H1 (cell line): Measurements from ENCODE around the gene CACNA1E. TPM values are rescaled to one million over a fixed set of nuclear protein-coding genes. Genes with fewer than 3 reads are reported as not detected.

Source experiments
- CTCF ChIA-PET: fragments of 300-600 bp; sonication (Branson Sonifier 250); formaldehyde crosslinking; loops from one replicate; lab custom pipeline; 2021; ENCODE audit not compliant: partially characterized antibody; lab: Charles Lee
- POLR2A ChIA-PET: fragments of 300-600 bp; sonication (Branson Sonifier 250); formaldehyde crosslinking; loops from one replicate; lab custom pipeline; 2021; ENCODE audit warnings: inconsistent platforms; ENCODE audit not compliant: partially characterized antibody; lab: Charles Lee
- DNase-seq, 2 experiments: peaks; one replicate each; pipeline versions ENCODE4 v3.0.0 to v3.0.0-alpha.2; 2010 to 2022; ENCODE audit warnings: low spot score in 2 of 2, low read depth in 1 of 2, mixed read lengths in 1 of 2
- FAIRE-seq: peaks from 2 replicates; lab custom pipeline; 2011; peaks lifted over from hg19 to GRCh38; lab: Jason Lieb, UNC
- H2AFZ ChIP-seq: 2 replicates; pipeline ENCODE4 v1.8.1; 2012; ENCODE audit warnings: low read length, inconsistent platforms
- H2AK5ac ChIP-seq: 2 replicates; pipeline ENCODE4 v1.6.1; 2013; ENCODE audit warnings: low read depth, low read length
- H2BK120ac ChIP-seq: replicated peaks from 2 replicates; pipeline ENCODE3; 2013; ENCODE audit warnings: low read depth, low read length, inconsistent platforms
- H2BK12ac ChIP-seq: 2 replicates; pipeline ENCODE4 v1.6.1; 2013; ENCODE audit warnings: low read depth, low read length
- H2BK15ac ChIP-seq: 2 replicates; pipeline ENCODE4 v1.6.1; 2013; ENCODE audit warnings: low read length
- H2BK20ac ChIP-seq: 2 replicates; pipeline ENCODE4 v1.6.1; 2013; ENCODE audit warnings: low read length
- H2BK5ac ChIP-seq: 2 replicates; pipeline ENCODE4 v1.6.1; 2013; ENCODE audit warnings: low read depth, low read length
- H3K14ac ChIP-seq: 2 replicates; pipeline ENCODE4 v1.6.1; 2013; ENCODE audit warnings: inconsistent platforms; ENCODE audit not compliant: insufficient read length
- H3K18ac ChIP-seq: 2 replicates; pipeline ENCODE4 v1.6.1; 2013; ENCODE audit warnings: low read length; ENCODE audit errors: extremely low read depth
- H3K23ac ChIP-seq: 2 replicates; pipeline ENCODE4 v1.6.1; 2013; ENCODE audit warnings: inconsistent platforms; ENCODE audit not compliant: insufficient read length
- H3K23me2 ChIP-seq: 2 replicates; pipeline ENCODE4 v1.6.1; 2013; ENCODE audit warnings: low read depth, low read length
- H3K27ac ChIP-seq: 2 replicates; pipeline ENCODE4 v1.6.1; 2011; ENCODE audit warnings: low read depth, low read length, inconsistent platforms
- H3K27me3 ChIP-seq, 4 experiments: replicated peaks in 1 of 4; 1 replicate in 1 of 4; 2 replicates in 3 of 4; pipeline versions ENCODE4 v1.6.1 to v1.8.1; 2011 to 2013; ENCODE audit warnings: low read length in 3 of 4, mild to moderate bottlenecking in 3 of 4, inconsistent platforms in 2 of 4, mixed read lengths in 2 of 4, moderate library complexity in 1 of 4; ENCODE audit not compliant: control insufficient read depth in 3 of 4, insufficient read depth in 3 of 4; ENCODE audit errors: extremely low read depth in 1 of 4
- H3K36me3 ChIP-seq, 4 experiments: 2 replicates each; pipeline versions ENCODE4 v1.6.1 to v1.8.1; 2011 to 2013; ENCODE audit warnings: mild to moderate bottlenecking in 4 of 4, low read length in 3 of 4, moderate library complexity in 2 of 4, control low read depth in 1 of 4, inconsistent platforms in 1 of 4; ENCODE audit not compliant: insufficient read depth in 4 of 4, control insufficient read depth in 2 of 4
- H3K4ac ChIP-seq: replicated peaks from 2 replicates; pipeline ENCODE3; 2013; ENCODE audit warnings: low read length, low read depth, mixed read lengths, inconsistent platforms; ENCODE audit not compliant: insufficient read length
- H3K4me1 ChIP-seq, 4 experiments: replicated peaks in 1 of 4; 1 replicate in 1 of 4; 2 replicates in 3 of 4; pipeline versions ENCODE4 v1.6.1 to v1.8.1; 2011 to 2013; ENCODE audit warnings: low read length in 3 of 4, inconsistent platforms in 2 of 4, mixed read lengths in 1 of 4; ENCODE audit not compliant: insufficient read depth in 4 of 4, control insufficient read depth in 3 of 4
- H3K4me2 ChIP-seq, 2 experiments: 2 replicates each; pipeline versions ENCODE4 v1.6.1 to v1.8.1; 2011 to 2013; ENCODE audit warnings: low read depth in 2 of 2, low read length in 2 of 2, control low read depth in 1 of 2, inconsistent platforms in 1 of 2, mild to moderate bottlenecking in 1 of 2; ENCODE audit not compliant: insufficient read depth in 1 of 2
- H3K4me3 ChIP-seq, 4 experiments: fragments of 200-600, 300-600 bp in 1 of 4; sonication (generic), shearing (Covaris generic), sonication (Bioruptor Twin) in 1 of 4; 2 replicates each; pipeline versions ENCODE4 v1.5.1 to v1.8.1; 2011 to 2016; ENCODE audit warnings: low read length in 4 of 4, low read depth in 3 of 4, control low read depth in 2 of 4, inconsistent platforms in 2 of 4, mild to moderate bottlenecking in 2 of 4, mixed read lengths in 1 of 4, moderate library complexity in 1 of 4; ENCODE audit not compliant: insufficient read depth in 2 of 4; ENCODE audit errors: extremely low read depth in 1 of 4
- H3K56ac ChIP-seq: replicated peaks from 2 replicates; pipeline ENCODE3; 2013; ENCODE audit warnings: low read depth, mild to moderate bottlenecking, mixed read lengths, low read length, inconsistent platforms; ENCODE audit not compliant: insufficient read length
- H3K79me1 ChIP-seq: 2 replicates; pipeline ENCODE4 v1.6.1; 2013; ENCODE audit warnings: low read depth, low read length, control low read depth
- H3K79me2 ChIP-seq, 2 experiments: 2 replicates each; pipeline versions ENCODE4 v1.6.1 to v1.8.1; 2012 to 2013; ENCODE audit warnings: low read length in 2 of 2, mild to moderate bottlenecking in 2 of 2, inconsistent platforms in 1 of 2; ENCODE audit not compliant: insufficient read depth in 2 of 2, control insufficient read depth in 1 of 2
- H3K9ac ChIP-seq, 4 experiments: replicated peaks in 1 of 4; 1 replicate in 1 of 4; 2 replicates in 3 of 4; pipeline versions ENCODE4 v1.6.1 to v1.8.1; 2011 to 2013; ENCODE audit warnings: low read depth in 3 of 4, low read length in 3 of 4, control low read depth in 2 of 4, mild to moderate bottlenecking in 2 of 4, moderate library complexity in 2 of 4, inconsistent platforms in 1 of 4; ENCODE audit errors: extremely low read depth in 1 of 4
- H3K9me3 ChIP-seq, 2 experiments: 2 replicates each; pipeline versions ENCODE4 v1.6.1 to v1.8.1; 2012 to 2013; ENCODE audit warnings: mild to moderate bottlenecking in 2 of 2, moderate library complexity in 2 of 2, control low read depth in 1 of 2, inconsistent platforms in 1 of 2, low read depth in 1 of 2, low read length in 1 of 2, mixed read lengths in 1 of 2; ENCODE audit not compliant: insufficient read depth in 2 of 2
- H4K20me1 ChIP-seq, 2 experiments: replicated peaks in 1 of 2; 2 replicates each; pipeline versions ENCODE3 to v1.8.1; 2011 to 2013; ENCODE audit warnings: inconsistent platforms in 2 of 2, low read length in 2 of 2, mild to moderate bottlenecking in 1 of 2; ENCODE audit not compliant: insufficient read depth in 2 of 2, control insufficient read depth in 1 of 2
- H4K5ac ChIP-seq: 2 replicates; pipeline ENCODE4 v1.6.1; 2013; ENCODE audit warnings: low read length, low read depth, mixed read lengths, inconsistent platforms; ENCODE audit not compliant: insufficient read length
- H4K8ac ChIP-seq: 2 replicates; pipeline ENCODE4 v1.8.0; 2013; ENCODE audit warnings: mild to moderate bottlenecking, moderate library complexity, low read length, inconsistent platforms; ENCODE audit not compliant: insufficient read depth; ENCODE audit errors: extremely low read depth
- H4K91ac ChIP-seq: replicated peaks from 2 replicates; pipeline ENCODE3; 2013; ENCODE audit warnings: low read length, mixed read lengths, inconsistent platforms; ENCODE audit not compliant: insufficient read length
- GABPA ChIP-seq: IDR thresholded peaks from 2 replicates; pipeline ENCODE4 v1.6.1; 2011; ENCODE audit warnings: mild to moderate bottlenecking, low read length, moderate library complexity, borderline replicate concordance; ENCODE audit not compliant: insufficient read depth
- HDAC2 ChIP-seq, 2 experiments: fragments of 300-600 bp in 1 of 2; sonication (generic) in 1 of 2; IDR thresholded peaks; 2 replicates each; pipeline ENCODE4 v1.6.1; 2011 to 2012; ENCODE audit warnings: low read depth in 2 of 2, low read length in 2 of 2, mild to moderate bottlenecking in 2 of 2, moderate library complexity in 2 of 2, borderline replicate concordance in 1 of 2, inconsistent platforms in 1 of 2
- HDAC6 ChIP-seq: IDR thresholded peaks from one replicate; pipeline ENCODE4 v1.7.1; 2012; ENCODE audit warnings: low read depth, mild to moderate bottlenecking, inconsistent platforms, low read length, moderate library complexity
- KDM1A ChIP-seq: fragments of 200-600, 300-600 bp; sonication (generic); IDR thresholded peaks from 2 replicates; pipeline ENCODE4 v1.7.1; 2016; ENCODE audit warnings: mild to moderate bottlenecking, low read length, borderline replicate concordance
- KDM4A ChIP-seq: IDR thresholded peaks from one replicate; pipeline ENCODE4 v1.7.1; 2012; ENCODE audit warnings: low read depth, mild to moderate bottlenecking, moderate library complexity, low read length, inconsistent platforms; ENCODE audit not compliant: severe bottlenecking
- PHF8 ChIP-seq: fragments of 200-600 bp; sonication (generic); conservative IDR thresholded peaks from 2 replicates; pipeline ENCODE4 v1.7.1; 2012; ENCODE audit warnings: low read depth, mild to moderate bottlenecking, inconsistent platforms, low read length, moderate library complexity
- POLR2A ChIP-seq, 2 experiments: IDR thresholded peaks; 1 replicate in 1 of 2; 2 replicates in 1 of 2; pipeline ENCODE4 v1.6.1; 2011; ENCODE audit warnings: low read depth in 2 of 2, low read length in 2 of 2, mild to moderate bottlenecking in 2 of 2; ENCODE audit errors: control extremely low read depth in 1 of 2
- SIN3A ChIP-seq, 2 experiments: IDR thresholded peaks in 1 of 2; conservative IDR thresholded peaks in 1 of 2; 2 replicates each; pipeline ENCODE4 v1.6.1; 2011 to 2012; ENCODE audit warnings: low read length in 2 of 2, improper control_type of control experiment in 1 of 2, low read depth in 1 of 2, mild to moderate bottlenecking in 1 of 2
- SIRT6 ChIP-seq: IDR thresholded peaks from one replicate; pipeline ENCODE4 v1.7.1; 2012; ENCODE audit warnings: low read length, inconsistent platforms
- SIX5 ChIP-seq: IDR thresholded peaks from 2 replicates; pipeline ENCODE4 v1.6.1; 2011; ENCODE audit warnings: mild to moderate bottlenecking, low read depth, low read length
- SP1 ChIP-seq: IDR thresholded peaks from 2 replicates; pipeline ENCODE4 v1.6.1; 2011; ENCODE audit warnings: low read depth, low read length
- SP4 ChIP-seq: IDR thresholded peaks from 2 replicates; pipeline ENCODE4 v1.6.1; 2012; ENCODE audit warnings: low read length, inconsistent platforms
- SUZ12 ChIP-seq: fragments of 200-600 bp; sonication (generic); IDR thresholded peaks from 2 replicates; pipeline ENCODE4 v1.6.1; 2012; ENCODE audit warnings: mild to moderate bottlenecking, inconsistent platforms, low read length, moderate library complexity, mixed read lengths
- TAF7 ChIP-seq: optimal IDR thresholded peaks from 2 replicates; pipeline ENCODE3; 2011; ENCODE audit warnings: low read depth, mild to moderate bottlenecking, inconsistent platforms, low read length, moderate library complexity, borderline replicate concordance
- TBP ChIP-seq: IDR thresholded peaks from 2 replicates; pipeline ENCODE4 v1.6.1; 2011; ENCODE audit warnings: low read depth, low read length, improper control_type of control experiment
- WGBS, 2 experiments: shearing (Covaris generic) in 1 of 2; methylation state at CpG; one replicate each; pipeline versions ENCODE4 v1.1.6 to v1.1.7; 2013 to 2015; ENCODE audit warnings: low lambda C conversion rate in 2 of 2, mixed read lengths in 2 of 2, inconsistent platforms in 1 of 2, low coverage in 1 of 2, missing lambda C conversion rate in 1 of 2; ENCODE audit not compliant: insufficient replicate concordance in 2 of 2, insufficient coverage in 1 of 2, insufficient read length in 1 of 2; ENCODE audit errors: extremely low coverage in 1 of 2, missing lambda C conversion rate in 1 of 2; 5-methylcytosine and 5-hydroxymethylcytosine counted together
- polyA plus RNA-seq, 7 experiments: library from polyadenylated mRNA; depleted of rRNA in 3 of 7; stranded (reverse) in 5 of 7; unstranded in 2 of 7; fragments of >200 nt in 5 of 7; fragments of 200-250 nt in 2 of 7; gene quantifications; 1 replicate in 5 of 7; 2 replicates in 1 of 7; 4 replicates in 1 of 7; pipeline versions ENCODE4 v1.2.1 to v1.2.3, GENCODE V29; 2011 to 2013; ENCODE audit warnings: missing spikeins in 2 of 7, mixed read lengths in 2 of 7
- total RNA-seq: library from RNA; stranded (reverse); fragmentation: NEBNext Ultra II Directional; extraction: Animal tissue kit (Norgen Biotek cat#: 25700); gene quantifications from 2 replicates; pipeline ENCODE4 v1.2.1, GENCODE V29; 2021

CACNA1E gene
- total and polyA plus RNA-seq, 2 of the 8 experiments (the other 6 are each of a cell fraction or from before 2014, with no cell fraction given) = 0.98 to 1.3 TPM

DNA sequence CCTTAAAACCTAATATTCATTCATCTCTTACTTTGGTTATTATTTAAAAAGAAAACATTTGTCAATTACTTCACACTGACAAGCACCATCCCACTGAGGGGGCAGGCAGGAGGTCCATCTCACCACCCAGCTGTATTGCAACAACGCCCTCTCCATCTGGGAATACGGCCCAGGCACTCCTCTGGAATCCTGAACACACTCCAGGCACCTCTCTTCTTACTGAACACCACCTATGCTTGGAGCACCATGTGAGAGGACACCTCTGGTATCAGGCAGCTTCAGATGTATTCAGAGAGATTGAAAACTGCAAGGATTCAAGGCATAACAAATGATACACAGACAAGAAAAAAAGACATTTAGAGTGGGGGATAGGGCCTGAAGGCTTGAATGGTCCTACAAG, 147.1 kb downstream of the CACNA1E start:
- CTCF ChIA-PET = interaction anchor here (1.0 kb wide), 1 partner anchor 454 kb away, joined by 3 read pairs; no protein-coding TSS in a partner anchor
- Histone ChIP-seq H2BK15ac (no peak overlapping the region), H3K4ac (no peak overlapping the region), H2AK5ac (no peak overlapping the region), H2BK5ac (no peak overlapping the region), H3K9me3 (no peaks in the 10 kb centered on the region), H3K79me2 (no peaks in the 10 kb centered on the region), H2BK120ac (no peak overlapping the region), H2AFZ (no peak overlapping the region), H3K23me2 (no peaks in the 10 kb centered on the region), H3K4me3 (no peak overlapping the region), H3K14ac (no peak overlapping the region), H4K91ac (no peak overlapping the region), H4K20me1 (no peaks in the 10 kb centered on the region), H3K79me1 (no peaks in the 10 kb centered on the region), H3K27ac (no peak overlapping the region), H3K56ac (no peak overlapping the region), H3K27me3 (no peaks in the 10 kb centered on the region), H2BK12ac (no peak overlapping the region), H3K4me1 (peaks cover 0 to 2% (median 0%) of the 10 kb centered on the region in 4 experiments; a peak in 1 of 7 replicates), H3K9ac (no peak overlapping the region), H2BK20ac (no peak overlapping the region), H3K36me3 (no peaks in the 10 kb centered on the region), H4K8ac (no peak overlapping the region), H3K18ac (no peak overlapping the region), H3K23ac (no peak overlapping the region), H3K4me2 (no peak overlapping the region), H4K5ac (no peak overlapping the region)
- no peak for DNase-seq
- FAIRE-seq = no peak
- POLR2A ChIA-PET = no interaction called here
- WGBS, 2 experiments = 91% methylated on average over 2 of the region's 2 CpGs; no CpG with 5 or more reads in 1 of the 2 experiments
- no peak for TF ChIP-seq HDAC6
- TF ChIP-seq SP4 = no peak
- no peak for TF ChIP-seq POLR2A (IDR thresholded peaks at IDR 0.05; ENCODE audit: control extremely low read depth in 1 of 2, low read depth in 2 of 2, low read length in 2 of 2)
- TF ChIP-seq KDM4A = no peak
- no peak for TF ChIP-seq SUZ12
- no peak for TF ChIP-seq SIX5
- no peak for TF ChIP-seq TBP
- no peak for TF ChIP-seq GABPA
- TF ChIP-seq PHF8 = no peak
- no peak for TF ChIP-seq HDAC2 (IDR thresholded peaks at IDR 0.05; ENCODE audit: borderline replicate concordance in 1 of 2, low read depth in 2 of 2, low read length in 2 of 2)
- TF ChIP-seq TAF7 = no peak
- TF ChIP-seq KDM1A = no peak
- TF ChIP-seq SIN3A (conservative IDR thresholded peaks at IDR 0.05 in 1 of 2, IDR thresholded peaks at IDR 0.05 in 1 of 2; ENCODE audit: low read depth in 1 of 2, low read length in 2 of 2) = no peak
- TF ChIP-seq SP1 = no peak
- no peak for TF ChIP-seq SIRT6
